RKO (cell line): ENCODE data around the gene B3GALNT2.
"Not testable (repeated sequence)": the region's sequence is repeated elsewhere in the genome, so short reads cannot be mapped to it uniquely, and the experiment has no call there.

Experiments
- DNase-seq: peaks from one replicate; pipeline ENCODE4 v3.0.0-alpha.2; 2016; ENCODE audit warnings: low spot score

The B3GALNT2 gene

DNA sequence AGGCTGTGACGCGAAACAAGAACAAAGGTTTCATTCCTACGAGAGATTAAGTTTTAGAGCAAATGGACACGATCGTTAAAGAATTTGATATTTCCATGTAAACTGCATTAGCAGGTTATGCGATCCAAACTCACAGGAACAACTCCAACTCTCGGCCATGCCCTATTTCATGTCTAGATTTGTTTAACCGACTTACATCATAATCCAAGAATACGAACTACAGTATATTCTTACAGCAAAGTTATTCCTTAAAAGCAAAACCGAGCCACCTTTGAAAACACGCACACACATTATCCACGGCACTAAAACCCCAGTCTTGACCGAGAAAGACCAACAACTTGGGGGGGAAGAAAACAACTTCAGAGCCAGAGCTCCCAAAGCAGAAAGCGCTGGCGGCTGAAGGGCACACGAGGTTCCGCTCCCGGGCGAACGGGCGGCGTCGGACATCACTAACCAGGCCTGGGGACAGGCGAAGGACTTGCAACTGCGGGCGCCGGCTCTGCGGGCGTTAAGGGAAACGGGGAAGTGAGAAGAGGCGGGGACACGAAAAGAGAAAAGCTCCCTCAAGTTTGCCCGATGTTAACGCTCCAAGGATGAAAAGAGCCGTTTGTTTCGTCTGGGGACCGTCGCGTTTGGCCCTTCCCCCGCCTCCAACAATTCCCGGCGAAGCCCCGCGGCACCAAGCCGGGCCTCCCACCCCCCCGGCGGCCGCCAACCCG, 690 bp downstream of the B3GALNT2 start:
- DNase-seq, result peak; percentile 69

DNA sequence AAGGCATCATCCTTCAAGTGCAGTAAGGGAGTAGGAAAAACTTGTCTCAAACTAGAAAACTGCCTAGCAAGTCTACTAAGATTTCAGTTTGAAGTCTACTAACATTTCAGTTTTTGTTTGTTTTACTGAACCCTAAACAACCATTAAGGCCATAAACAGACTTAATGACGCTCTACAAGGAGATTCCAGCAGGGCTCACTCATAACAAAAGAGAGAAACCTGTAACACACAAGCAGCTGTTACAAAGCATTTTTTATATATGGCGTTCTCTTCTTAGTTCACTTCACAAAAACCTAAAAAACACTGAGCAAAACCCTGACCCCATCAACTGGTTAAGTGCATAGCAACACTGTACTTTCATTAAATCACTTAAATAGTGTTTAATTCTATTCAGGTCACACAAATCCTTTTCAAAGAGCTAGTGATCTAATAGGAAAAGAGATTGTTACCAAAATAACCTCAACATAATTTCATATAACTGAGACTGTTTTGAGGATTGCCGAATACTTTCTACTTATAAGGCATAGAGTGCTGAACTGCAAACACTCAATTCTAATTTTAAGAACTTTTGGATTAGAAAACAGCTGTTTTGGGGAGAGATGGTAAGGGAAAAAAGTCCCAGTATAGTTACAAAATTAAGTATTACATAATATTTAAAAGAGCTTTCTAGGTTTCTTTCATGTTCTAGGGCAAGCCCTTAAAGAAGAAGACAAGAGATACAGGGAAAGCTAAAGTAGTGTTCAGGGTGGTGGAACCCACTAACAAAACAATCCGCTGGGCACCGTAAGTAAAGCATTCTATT, 1.4 kb downstream of the B3GALNT2 start:
- DNase-seq, result peak; percentile 73

DNA sequence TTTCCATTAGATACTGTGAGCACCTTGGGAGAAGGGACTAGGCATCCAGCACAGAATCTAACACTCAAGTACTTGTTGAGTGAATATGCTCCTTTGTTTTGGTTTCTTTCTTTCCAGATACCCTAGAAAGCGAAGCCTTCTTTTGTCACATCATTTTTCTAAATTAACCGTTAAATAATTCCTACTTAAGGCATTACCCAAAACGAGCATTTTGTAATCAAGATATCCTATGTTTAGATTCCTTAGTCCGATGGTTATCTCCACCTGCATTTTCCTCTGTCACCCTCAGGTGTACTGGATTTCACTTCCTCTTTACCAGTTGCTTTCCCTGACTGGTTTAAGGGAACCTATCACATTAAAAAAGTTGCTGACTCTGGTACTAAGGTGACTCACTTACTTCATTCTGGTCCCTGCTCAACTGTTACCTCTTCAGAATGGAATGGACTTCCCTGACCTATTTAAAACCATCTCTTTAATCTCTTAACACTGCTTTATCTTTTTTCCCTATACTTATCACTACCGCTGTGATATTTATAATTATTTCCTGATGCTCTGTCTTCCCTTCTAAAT, 3.2 kb downstream of the B3GALNT2 start:
- no peak for DNase-seq

DNA sequence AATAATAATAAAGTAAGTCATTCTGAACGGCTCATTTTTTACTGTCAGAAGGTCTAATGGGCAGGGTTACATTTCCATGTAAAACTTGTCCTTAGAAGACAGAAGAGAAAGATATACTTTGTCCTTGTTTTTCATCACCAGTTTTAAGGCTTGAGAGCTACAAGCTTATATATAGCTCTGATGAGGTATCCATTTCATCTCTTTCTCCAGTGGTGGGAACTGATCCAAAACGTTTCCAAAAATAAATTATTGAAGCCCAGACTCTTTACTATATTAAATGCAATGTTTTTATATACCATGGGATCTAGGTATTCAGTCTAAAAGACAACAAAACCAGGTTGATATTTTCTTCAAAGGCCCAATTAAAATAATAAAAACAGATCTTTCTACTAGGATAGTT, 8.7 kb downstream of the B3GALNT2 start:
- no peak for DNase-seq

DNA sequence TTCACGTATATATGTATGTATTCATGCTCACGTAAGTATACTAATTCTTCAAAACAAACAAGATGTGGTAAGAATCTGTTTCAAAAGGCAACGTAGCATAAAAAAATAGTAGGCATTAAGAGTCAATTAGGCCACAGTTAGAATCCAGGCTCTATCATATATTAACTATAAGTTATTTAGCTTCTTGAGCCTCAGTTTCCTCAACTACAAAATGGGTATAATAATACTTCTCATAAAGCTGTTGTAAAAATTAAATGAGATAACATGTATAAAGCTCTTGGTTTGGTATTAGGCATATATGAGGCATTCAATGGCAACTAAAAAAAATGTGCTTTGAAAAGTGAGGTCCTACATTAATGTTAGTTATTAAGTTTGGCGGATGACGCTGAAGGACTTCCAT, 9.2 kb downstream of the B3GALNT2 start:
- DNase-seq, result no peak

DNA sequence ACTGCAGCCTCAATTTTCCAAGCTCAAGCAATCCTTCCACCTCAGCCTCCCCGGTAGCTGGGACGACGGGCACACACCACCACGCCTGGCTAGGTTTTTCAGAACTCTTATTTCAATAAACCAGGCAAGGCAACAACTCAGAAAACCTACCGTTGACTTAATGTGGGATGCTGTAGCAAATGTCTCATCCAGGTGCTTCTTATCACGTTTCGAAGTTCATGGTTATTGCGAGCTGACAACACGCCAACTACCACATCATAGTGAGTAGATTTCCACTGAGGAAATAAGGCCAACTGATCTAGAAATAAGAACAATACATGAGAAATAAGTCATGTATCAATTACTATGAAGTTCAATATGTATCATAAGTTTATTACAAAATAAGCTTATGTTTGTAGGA, 9.7 kb downstream of the B3GALNT2 start:
- DNase-seq, result no peak

DNA sequence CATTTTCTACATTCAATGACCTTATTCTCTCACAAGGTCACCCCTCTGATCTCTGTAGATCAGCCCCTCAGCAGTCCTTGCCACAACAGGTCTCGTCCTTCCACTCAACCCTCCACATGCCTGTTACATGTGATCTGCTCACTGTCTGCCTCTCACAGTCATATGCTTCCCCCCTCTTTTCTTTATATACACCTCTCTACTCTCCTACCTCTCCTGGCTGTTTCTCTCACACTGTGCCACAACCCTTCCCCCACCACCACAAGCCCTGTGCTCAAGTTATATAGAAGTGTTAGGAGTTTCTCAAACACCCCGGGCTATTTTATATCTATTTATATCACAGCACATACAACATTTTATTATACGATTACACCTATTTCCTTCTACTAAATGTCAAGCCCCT, 12.6 kb downstream of the B3GALNT2 start:
- DNase-seq, result no peak

DNA sequence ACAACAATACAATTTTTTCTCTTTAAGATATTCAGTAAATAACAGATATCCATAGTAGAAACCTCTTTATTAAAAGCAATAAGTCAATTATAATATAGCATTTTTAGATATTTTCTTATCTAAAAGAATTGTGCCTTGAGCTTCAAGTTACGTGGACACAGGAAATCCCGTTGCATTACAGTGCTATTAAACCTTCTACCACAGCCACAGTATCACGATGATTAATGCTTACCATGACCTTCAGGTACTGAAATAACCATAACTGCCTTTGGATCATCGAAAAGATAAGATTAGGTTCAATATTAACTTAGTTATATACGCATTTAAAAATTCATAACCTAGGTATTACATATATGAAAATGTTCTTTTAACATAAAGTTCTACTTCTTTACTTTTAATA, 17.9 kb downstream of the B3GALNT2 start:
- no peak for DNase-seq

DNA sequence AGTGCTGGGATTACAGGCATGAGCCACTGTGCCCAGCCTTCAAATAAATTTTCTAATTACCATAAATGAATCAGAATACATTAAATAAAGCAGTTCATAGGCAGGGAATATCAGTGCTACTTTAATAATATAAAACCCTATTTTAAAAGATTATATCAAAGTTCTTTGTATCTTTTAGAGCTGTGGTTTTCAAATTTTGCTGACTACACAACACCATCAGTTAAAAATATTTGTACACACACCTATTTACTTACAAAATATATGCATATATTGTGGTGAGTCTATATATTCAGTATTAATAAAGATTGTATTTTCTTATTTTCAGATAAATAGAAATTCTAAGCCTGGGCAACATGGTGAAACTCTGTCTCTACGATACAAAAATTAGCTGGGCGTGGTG, 18.7 kb downstream of the B3GALNT2 start:
- DNase-seq, result no peak

DNA sequence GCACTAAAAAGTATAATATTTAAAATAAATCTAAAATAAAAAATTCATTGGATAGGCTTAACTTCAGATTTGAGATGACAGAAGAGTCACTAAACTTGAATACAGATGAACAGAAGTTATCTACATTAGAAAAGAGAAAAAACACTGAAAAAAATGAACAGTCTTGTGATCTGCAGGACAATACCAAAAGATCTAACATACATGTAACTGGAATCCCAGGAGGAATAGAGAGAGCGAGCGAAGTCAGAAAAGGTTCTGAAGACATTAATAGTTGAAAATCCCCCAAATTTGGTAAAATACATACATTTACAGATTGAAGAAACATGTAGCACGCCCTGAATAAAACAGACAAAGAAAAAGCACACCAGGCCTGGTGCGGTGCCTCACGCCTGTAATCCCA, 21.2 kb downstream of the B3GALNT2 start:
- DNase-seq, result no peak

DNA sequence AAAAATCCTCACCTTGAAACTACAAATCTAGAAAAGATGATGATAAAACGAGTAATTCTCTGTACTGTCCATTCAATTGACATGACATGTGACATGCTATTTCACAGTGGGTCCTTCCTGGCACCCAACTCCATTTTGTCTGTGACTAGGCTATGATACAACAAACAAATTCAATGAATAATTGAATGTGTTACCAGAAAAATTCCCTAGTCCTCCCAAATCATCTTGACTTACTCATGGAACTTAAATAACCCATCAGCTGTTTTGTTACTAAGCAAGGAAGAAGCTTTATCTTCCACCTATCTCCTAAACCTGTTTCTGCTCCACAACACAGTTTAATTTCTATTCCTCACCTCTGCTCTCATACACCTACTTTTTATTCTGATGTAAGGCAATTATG, 30.4 kb downstream of the B3GALNT2 start:
- DNase-seq, result peak; percentile 50

DNA sequence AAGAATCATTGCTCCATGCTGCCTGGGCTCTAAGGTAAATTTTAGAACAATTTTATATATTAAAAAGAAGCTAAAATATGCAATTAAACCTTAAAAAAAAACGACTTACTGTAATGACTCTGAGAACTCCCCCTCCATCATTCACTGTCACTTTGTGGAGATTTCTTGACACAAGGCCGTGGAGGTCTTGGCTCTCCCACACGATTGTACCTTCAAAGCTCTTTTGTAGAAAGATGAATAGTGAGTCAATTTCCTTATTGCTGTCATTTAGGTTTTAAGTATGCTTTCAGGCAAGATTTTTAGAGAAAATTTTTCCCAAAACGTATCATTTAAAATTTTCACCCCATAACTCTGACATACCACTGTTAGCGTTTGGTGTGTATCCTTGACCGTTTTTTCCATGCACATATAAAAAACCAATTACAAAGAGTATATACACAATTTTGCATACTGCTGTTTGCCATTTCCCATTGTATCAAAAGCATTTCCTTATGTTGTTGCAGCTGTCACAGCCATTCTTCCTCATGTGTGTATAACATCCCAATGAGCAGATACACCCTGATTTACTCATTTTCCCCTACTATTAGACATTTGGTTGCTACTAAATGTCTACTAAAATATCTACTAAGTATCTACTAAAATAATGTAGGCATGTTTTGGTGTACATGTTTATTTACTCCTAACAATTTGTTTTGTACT, 33.4 kb downstream of the B3GALNT2 start:
- DNase-seq, result no peak

DNA sequence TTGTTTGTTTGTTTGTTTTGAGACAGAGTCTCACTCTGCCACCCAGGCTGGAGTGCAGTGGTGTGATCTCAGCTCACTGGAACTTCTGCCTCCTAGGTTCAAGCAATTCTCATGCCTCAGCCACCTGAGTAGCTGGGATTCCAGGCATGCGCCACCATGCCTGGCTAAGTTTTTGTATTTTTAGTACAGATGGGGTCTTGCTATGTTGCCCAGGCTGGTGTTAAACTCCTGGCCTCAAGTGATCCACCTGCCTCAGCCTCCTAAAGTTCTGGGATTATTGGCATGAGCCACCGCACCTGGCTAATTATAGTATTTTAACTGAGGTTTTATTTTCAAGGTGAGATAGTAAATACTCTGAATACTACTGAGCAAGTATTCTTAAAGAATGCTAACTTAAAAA, 34.4 kb downstream of the B3GALNT2 start:
- not testable (repeated sequence) for DNase-seq

DNA sequence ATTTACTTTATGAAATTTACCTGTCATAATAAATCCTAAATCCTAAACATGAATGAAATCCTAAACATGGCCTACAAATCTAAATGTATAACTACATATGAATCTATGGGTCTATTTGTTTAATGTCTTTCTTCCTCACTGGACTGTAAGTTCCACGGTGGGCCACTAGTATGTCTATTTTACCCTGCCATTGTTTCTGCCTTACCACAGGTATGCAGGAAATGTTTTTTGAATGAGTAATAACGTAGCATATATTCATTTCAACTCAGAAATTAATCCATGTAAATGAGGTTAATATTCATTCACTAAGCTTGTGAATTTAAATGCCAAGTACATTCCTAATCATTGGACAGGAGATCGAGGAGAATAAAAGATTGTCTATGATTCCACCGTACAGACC, 35.3 kb downstream of the B3GALNT2 start:
- DNase-seq, result peak; percentile 45

DNA sequence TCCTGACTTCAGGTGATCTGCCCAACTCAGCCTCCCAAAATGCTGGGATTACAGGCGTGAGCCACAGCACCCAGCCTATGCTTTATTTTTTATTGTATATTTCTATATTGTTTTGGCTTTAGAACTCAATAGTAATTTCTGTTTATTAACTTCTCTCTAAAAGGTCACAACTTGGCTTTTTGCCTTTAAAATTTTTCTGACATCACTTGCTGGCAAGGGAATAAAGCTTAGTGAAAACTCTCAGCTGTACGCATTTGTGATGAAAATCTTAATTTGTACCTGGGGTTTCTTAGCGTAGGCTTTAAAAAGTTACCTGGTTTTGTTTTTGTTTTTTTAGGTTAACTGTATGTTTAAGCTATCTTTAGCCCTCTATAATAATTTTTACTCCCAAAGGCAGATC, 36.2 kb downstream of the B3GALNT2 start:
- no peak for DNase-seq

DNA sequence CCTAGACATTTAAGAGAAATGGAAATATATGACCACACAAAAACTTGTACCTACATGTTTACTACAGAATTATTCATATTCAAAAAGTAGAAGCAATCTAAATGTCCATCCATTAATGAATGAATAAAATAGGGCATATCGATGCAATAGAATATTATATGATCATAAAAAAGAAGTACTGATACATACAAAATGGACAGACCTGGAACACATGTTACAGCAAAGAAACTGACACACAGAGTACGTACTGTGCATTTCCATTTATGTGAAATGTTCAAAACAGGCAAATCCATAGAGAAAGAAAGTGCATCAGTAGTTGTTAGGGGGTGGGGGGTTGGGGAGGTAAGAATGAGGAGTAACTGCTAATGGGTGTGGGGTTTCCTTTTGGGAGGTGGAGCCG, 39.2 kb downstream of the B3GALNT2 start:
- DNase-seq, result no peak

DNA sequence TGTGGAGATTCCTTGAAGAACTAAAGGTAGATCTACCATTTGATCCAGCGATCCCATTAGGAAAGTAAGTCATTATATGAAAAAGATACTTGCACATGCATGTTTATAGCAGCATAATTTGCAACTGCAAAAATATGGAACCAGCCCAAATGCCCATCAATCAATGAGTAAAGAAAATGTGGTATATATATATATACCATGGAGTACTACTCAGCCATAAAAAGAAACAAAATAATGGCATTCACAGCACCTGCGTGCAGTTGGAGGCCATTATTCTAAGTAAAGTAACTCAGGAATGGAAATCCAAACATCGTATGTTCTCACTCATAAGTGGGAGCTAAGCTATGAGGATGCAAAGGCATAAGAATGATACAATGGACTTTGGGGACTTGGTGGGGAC, 41.4 kb downstream of the B3GALNT2 start:
- DNase-seq, result not testable (repeated sequence)

DNA sequence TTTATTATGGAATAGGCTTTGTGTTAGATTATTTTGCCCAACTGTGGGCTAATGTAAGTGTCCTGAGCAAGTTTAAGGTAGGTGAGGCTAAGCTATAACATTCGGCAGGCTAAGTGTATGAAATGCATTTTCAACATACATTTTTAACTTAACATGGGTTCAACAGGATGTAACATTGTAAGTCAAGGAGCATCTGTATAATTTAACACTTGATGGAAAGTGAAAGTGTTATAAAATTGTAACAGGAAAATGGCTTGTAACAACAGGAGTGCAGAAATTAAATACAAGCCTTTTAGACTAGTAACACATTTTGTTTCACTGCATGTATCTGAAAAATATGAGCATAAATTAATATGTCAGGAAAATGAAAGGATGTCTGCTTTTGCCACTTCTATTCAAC, 42.3 kb downstream of the B3GALNT2 start:
- no peak for DNase-seq

DNA sequence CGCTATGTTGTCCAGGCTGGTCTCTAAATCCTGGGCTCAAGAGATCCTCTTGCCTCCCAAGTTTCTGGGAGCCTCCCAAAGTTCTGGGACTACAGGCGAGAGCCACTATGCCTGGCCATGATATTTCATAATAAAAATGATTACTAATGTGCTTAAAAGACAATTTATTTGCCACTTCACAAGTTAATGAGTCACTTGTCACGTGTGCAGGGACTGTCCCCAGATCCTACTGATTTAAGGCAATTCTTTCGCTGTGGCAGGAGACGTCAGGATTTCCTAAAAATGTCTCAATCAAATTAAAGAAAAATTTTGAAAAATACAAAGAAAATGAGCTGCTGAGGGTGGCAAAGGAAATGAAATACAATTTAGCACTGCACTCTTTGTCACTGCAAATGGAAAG, 43.5 kb downstream of the B3GALNT2 start:
- no peak for DNase-seq

DNA sequence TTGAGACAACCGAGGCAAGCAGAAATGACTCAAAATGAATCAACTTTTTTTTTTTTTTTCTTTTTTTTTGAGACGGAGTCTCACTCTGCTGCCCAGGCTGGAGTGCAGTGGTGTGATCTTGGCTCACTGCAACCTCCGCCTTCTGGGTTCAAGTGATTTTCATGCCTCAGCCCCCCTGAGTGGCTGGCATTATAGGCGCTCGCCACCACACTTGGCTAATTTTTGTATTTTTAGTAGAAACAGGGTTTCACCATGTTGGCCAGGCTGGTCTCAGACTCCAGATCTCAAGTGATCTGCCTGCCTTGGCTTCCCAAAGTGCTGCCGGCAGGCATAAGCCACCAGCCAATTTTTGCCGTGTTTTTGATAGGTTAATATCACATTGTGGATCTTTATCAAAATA, 46.4 kb downstream of the B3GALNT2 start:
- not testable (repeated sequence) for DNase-seq

DNA sequence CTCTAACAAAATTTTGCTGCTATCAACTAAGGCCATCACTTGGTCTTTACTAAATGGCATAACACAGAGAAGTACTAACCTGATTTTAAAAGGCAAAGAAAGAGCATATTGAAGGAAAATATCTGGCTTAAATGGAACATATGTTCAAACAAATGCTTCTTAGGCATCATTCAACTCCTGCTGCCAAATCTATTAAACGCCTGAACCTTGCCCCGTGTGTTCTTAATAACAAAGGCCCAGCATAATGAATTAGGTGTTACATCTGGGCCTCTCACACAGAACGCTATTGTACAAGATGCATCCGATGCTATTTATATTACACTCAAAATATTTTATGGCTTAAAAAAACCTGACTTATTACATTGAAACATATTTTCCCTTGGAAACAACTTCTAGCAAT, 48.4 kb downstream of the B3GALNT2 start:
- no peak for DNase-seq

DNA sequence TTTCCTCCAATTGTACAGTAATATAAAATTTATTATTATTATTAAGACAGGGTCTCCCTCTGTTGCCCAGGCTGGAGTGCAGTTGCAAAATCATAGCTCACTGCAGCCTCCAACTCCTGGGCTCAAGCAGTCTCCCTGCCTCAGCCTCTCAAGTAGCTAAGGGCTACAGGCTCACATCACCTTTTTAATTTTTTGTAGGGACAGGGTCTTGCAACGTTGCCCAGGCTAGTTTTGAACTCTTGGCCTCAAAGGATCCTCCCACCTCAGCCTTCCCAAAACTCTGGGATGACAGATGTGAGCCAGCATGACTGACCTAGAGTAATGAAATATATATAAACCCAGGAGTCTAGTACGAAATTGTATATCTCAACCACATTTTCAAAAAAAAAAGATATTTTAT, 49.2 kb downstream of the B3GALNT2 start:
- DNase-seq, result no peak

DNA sequence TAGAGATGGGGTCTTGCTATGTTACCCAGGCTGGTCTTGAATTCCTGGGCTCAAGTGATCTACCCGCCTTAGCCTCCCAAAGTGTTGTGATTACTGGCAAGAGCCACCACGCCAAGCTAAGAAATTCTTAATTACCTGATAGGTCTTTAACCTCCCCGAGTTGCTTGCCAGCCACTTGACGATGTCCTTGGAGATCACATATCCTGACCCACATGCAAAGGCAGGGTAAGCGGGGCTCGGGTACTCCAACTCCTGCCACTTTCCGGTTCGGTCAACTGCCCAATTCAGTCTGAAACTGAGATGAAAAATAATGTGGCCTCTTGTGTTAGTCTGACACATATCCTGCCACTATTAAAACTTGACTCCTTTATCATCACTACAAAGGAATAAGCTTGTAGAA, 50.2 kb downstream of the B3GALNT2 start:
- no peak for DNase-seq
